KG1 (cell line): ENCODE measurements around the gene ELOVL5.
A peak's percentile ranks its signal among the peaks of the same experiment; 100 is the strongest.
"Not testable (repeated sequence)": the region's sequence is repeated elsewhere in the genome, so short reads cannot be mapped to it uniquely, and the experiment has no call there.

Experiments used
- DNase-seq: peaks from one replicate; lab custom pipeline; 2025; lab: John Stamatoyannopoulos, UW

The ELOVL5 gene, protein sequence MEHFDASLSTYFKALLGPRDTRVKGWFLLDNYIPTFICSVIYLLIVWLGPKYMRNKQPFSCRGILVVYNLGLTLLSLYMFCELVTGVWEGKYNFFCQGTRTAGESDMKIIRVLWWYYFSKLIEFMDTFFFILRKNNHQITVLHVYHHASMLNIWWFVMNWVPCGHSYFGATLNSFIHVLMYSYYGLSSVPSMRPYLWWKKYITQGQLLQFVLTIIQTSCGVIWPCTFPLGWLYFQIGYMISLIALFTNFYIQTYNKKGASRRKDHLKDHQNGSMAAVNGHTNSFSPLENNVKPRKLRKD

DNA sequence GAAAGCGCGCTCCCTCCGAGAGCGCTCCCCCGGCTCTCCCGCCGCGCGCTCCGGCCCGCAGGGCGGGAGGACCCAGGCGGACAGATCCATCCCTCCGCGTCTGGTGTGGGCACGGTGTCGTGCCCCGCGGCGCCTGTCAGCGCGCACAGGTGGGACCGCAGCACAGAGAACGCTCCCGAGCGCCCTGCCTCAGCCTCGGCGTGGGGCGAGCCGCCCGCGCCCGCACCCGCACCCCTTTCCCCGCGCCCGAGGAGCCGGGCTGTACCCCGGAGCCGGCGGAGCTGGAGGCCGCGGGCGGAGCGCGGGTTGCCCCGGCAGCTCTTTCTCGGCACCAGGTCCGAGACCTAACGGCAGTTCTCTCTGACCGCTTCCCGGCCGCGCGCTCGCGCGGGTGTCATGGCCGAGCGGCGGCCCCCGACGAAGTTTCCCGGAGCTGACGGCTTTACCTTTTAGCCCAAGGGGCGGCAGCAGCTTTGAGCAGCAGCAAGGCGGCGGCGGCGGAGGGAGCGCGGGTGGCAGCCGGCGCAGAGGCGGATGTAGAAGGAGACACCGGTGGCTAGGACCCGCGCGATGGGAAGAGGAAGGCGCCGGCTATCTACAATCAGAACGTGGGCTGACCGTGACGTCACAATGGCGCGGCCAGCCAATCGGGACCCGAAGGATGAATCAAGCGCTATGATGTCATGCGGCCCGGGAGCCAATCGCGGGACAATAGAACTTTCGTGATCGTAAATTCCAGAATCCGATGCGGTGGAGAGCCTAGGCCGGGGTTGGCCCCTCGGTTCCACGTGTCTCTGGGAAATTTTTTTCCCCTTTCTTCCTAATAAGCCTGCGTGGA lies at the start of gene ELOVL5:
Gene ELOVL5, minus strand, starts transcription at position 580 of the 838 bp plus-strand sequence. CDS start 53,251 bp downstream, outside the sequence.
- peak; percentile 96 for DNase-seq

GRCh38 chr6:53397283-53397682 lies 48.5 kb upstream of the ELOVL5 start:
- no peak for DNase-seq

GRCh38 chr6:53395986-53396385 lies 47.2 kb upstream of the ELOVL5 start:
- DNase-seq: no peak

GRCh38 chr6:53394704-53395103 lies 46.0 kb upstream of the ELOVL5 start:
- no peak for DNase-seq

DNA sequence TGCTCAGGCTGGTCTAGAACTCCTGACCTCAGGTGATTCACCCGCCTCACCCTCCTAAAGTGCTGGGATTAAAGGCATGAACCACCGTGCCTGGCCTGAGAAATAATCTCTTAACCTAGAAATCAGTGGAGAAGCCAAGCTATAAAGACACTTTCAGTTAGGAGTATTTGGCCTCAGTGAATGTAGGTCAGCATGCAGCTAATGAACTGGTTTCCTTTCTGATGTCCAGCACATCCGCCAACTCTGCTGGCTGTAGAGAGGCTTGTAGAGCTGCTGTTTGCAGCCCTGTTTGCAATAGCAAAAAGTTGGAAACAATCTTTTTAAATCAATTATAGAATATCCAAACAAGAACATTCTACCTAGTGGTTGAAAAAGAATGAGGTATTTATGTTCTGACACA lies 42.4 kb upstream of the ELOVL5 start:
- no peak for DNase-seq

DNA sequence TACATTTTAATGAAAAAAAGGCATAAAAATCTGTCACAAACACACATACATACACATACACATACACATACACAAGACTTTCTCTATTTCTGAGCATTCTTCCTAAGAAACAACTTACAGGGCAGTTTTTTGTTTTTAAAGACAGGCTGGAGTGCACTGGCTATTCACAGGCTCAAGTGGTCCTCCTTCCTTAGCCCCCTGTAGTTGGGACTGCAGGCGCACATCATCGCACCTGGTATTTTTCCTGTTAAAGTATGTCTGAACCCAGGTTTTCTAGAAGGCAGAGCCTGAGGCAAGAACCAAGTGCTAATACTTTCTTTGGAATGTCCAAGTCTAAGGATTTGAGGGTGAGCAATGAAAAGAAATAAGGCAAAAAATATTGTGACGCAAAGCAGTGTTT lies 41.3 kb upstream of the ELOVL5 start:
- DNase-seq: no peak

DNA sequence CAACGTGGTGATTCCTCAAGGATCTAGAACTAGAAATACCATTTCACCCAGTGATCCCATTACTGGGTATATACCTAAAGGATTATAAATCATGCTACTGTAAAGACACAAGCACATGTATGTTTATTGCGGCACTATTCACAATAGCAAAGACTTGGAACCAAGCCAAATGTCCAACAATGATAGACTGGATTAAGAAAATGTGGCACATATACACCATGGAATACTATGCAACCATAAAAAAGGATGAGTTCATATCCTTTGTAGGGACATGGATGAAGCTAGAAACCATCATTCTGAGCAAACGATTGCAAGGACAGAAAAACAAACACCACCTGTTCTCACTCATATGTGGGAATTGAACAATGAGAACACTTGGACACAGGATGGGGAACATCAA lies 39.9 kb upstream of the ELOVL5 start:
- DNase-seq: not testable (repeated sequence)

DNA sequence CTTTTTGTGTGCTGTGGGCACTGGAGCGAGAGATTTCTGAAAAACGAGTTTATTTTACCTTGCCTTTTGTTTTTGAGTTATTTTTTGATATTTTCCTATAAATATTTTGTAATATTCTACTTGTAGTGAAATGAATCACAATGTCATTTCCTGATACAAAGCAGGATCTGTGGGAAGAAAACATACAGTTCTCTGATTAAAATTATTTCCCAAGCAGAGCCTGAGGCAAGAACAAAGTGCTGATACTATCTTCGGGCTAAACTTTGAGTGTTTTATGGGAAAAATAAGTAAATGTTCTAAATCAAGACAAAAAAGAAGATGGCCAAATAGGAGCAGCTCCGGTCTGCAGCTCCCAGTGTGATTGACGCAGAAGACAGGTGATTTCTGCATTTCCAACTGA lies 33.7 kb upstream of the ELOVL5 start:
- DNase-seq: no peak

DNA sequence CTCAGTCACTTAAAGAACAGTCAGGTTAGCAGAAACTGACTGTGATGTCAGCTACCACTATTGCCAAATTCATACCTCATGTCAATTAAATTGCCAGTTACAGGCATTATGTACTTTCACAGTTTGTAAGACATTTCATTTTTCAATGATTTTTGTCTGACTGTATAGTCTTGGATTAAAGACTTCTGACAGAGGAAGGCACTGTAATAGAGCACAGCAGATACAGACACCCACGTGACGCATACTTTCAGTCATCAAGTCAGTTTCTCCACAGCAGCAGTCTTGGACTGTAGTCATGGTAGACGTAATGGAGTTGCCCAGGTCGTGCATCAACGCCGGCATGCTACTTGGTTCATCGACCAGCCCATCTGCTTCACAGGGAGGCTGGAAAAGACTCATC lies 29.5 kb upstream of the ELOVL5 start:
- DNase-seq: no peak

GRCh38 chr6:53377793-53378192 lies 29.0 kb upstream of the ELOVL5 start:
- no peak for DNase-seq

DNA sequence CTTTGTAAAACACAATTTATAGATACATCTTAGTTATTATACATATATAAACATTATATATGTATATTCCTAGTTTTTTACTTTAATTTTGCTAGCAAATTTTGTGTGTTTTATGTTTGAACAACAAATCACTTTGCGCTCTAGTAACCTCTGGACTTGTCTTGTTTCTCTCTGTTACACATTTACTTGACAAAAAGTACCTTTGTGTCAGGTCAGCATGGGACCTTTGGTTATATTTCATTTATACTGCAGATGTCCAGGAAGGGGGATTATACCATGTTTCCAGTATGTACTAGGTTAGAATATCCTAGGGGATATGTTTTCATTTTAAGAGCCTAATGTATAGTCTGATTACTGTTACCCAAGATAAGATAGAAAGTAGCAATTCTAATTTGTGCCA lies 28.5 kb upstream of the ELOVL5 start:
- no peak for DNase-seq

GRCh38 chr6:53376661-53377226 lies 28.0 kb upstream of the ELOVL5 start:
- no peak for DNase-seq

DNA sequence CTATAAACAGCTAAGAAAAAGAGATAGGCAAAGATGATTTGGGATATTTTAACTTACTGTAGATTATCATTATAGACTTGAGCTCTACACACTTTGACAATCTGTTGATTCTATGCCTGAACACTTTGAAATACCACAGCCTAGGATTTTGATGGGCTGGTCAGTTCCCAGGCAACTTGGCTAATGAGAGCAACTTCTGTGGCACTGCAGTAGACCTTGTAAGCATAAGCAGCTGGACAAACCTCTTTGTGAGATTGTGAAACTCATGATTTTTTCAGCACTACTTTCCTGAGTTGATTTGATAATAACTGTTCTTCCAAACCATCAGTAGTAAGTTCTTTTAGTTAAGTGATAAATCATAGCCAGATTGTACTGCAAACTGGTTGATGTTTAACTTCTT lies 27.1 kb upstream of the ELOVL5 start:
- DNase-seq: no peak

- no peak for DNase-seq
Measured at GRCh38 chr6:53373638-53374037, 24.9 kb upstream of the ELOVL5 start.

- no peak for DNase-seq
Measured at GRCh38 chr6:53369876-53370515, 21.2 kb upstream of the ELOVL5 start.

GRCh38 chr6:53369051-53369450 lies 20.3 kb upstream of the ELOVL5 start:
- no peak for DNase-seq

DNA sequence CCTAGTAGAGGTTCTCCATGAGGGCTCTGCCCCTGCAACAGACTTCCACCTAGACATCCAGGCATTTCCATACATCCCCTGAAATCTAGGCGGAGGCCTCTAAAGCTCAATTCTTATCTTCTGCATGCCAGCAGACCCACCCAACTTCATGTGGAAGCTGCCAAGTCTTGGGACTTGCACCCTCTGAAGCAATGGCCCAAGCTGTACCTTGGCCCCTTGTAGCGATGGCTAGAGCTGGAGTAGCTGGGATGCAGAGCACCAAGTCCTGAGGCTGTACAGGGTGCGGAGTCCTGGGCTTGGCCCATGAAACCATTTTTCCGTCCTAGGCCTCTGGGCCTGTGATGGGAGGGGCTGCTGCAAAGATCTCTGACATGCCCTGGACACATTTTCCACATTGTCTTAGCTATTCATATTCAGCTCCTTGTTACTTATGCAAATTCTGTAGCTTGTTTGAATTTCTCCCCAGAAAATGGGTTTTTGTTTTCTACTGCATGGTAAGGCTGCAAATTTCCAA lies 17.4 kb upstream of the ELOVL5 start:
- no peak for DNase-seq

DNA sequence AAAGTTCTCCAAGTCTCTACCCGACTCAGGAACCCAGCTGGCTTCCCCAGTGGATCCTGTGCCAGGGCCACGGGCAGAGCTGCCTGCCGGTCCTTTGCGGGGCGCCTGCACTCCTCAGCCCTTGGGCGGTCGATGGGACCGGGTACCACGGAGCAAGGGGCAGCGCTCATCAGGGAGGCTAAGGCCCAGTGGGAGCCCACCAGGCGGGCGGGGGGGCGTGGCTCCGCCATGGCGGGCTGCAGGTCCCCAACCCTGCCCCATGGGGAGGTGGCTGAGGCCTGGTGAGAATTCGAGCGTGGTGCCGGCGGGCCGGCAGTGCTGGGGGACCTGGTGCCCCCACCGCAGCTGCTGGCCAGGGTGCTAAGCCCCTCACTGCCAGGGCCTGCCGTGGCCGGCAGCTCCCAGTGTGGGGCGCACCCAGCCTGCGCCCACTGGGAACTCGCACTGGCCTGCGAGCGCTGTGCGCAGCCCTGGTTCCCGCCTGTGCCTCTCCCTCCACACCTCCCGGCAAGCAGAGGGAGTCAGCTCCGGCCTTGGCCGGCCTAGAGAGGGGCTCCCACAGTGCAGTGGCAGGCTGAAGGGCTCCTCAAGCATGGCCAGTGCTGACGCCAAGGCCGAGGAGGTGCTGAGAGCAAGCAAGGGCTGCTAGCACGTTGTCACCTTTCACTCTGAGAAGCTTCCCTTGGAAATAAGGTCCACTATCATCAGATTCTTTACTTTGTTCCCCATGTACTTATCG lies 14.8 kb upstream of the ELOVL5 start:
- no peak for DNase-seq

DNA sequence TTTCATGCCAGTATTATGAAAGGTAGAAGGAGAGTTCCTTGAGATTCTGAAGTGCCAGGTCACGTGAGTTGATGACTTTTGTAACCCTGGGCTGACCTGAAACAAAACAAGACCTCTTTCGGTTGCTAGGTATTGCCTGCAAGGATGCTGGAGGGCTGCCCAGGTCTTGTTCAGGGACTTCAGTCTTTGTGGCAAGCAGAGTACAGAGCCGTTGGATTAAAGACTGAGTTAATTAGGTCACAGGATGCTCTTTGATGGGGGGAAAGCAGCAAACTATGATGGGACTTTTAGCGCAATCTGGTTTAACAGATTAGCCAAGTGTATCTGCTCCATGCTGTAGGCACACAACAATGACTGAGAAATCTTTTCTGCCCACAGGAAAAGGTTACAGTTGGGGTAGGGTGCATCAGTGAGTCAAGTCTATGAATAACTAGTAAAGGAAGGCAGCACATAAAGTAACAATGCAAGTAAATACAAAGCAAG lies 12.8 kb upstream of the ELOVL5 start:
- no peak for DNase-seq

DNA sequence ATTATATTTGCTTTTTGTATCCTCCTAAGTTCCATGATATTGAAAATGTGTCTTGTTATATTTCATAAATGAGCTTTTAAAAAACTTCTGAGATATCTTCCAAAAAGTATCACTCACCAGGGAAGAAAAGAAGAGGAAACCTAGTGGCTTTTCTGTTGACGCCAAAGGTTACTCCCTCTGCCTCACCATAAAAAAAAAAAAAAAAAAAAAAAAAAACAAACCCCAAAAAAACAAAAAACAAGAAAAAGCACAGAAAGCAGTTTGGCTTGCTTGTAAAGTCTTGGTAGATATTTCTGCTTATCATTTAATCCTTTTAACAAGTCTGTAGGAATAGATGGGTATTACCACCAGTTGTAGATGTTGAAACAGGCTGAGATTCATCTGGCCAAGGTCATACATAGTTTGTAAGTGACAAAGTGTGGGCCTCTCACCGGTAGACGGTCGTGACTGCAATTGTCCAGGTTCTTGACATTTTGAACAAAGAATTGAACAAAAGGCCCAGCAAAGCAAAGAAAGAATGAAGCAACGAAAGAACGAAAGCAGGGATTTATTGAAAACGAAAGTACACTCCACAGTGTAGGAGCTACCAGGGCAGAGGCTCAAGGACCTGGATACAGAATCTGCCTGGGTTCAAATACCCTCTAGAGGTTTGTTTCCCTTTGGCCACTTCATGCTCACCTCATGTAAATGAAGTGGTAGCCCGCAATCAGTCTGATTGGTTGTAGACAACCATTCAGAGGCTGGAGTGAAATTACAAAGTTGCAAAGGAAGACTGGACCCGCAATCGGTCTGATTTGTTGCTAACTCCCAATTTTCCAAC lies 11.6 kb upstream of the ELOVL5 start:
- DNase-seq: no peak

DNA sequence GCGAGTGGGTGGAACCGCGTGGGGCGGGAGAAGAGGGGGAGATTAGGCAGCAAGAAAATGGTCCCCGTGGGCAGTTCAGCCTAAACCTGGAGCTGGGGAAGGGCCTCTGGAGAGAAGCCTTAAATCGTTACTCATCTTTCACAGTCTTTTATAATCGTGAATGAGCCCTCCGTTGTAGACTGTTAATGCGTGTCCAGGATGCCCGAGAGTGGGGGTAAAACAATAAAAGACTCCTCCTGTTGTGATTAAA lies 11.0 kb upstream of the ELOVL5 start:
- no peak for DNase-seq
